Measurements from ENCODE around the gene OR6V1.

The OR6V1 gene

DNA sequence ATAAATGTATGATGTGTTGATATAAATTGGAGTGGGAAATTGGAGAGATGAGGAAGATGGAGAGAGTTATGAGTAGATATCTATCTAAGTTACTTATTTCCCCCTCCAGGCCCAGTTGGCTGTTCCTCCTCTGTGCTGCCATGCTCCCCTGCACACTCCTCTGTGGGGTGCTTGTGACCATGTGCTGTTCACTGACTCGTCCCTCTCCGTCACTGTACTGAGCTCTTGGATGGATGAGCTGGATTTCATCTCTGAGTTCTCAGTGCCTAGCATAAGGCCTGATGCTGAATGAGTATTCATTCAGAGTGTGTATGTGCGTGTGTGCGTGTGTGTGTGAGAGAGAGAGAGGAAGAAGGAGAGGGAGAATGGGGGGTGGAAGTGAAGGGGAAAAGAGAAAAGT, 39.7 kb upstream of the OR6V1 start:
- no peak overlapping the region for H3K4me3 ChIP-seq (replicated peaks in 1 of 2; ENCODE audit: low read depth in 2 of 2, low read length in 2 of 2)
- no peak for DNase-seq (ENCODE audit: low read depth in 2 of 2)
- TF ChIP-seq, protein P1, sequence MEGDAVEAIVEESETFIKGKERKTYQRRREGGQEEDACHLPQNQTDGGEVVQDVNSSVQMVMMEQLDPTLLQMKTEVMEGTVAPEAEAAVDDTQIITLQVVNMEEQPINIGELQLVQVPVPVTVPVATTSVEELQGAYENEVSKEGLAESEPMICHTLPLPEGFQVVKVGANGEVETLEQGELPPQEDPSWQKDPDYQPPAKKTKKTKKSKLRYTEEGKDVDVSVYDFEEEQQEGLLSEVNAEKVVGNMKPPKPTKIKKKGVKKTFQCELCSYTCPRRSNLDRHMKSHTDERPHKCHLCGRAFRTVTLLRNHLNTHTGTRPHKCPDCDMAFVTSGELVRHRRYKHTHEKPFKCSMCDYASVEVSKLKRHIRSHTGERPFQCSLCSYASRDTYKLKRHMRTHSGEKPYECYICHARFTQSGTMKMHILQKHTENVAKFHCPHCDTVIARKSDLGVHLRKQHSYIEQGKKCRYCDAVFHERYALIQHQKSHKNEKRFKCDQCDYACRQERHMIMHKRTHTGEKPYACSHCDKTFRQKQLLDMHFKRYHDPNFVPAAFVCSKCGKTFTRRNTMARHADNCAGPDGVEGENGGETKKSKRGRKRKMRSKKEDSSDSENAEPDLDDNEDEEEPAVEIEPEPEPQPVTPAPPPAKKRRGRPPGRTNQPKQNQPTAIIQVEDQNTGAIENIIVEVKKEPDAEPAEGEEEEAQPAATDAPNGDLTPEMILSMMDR (IDR thresholded peaks at IDR 0.05; ENCODE audit: low read depth, low read length), result no peak

DNA sequence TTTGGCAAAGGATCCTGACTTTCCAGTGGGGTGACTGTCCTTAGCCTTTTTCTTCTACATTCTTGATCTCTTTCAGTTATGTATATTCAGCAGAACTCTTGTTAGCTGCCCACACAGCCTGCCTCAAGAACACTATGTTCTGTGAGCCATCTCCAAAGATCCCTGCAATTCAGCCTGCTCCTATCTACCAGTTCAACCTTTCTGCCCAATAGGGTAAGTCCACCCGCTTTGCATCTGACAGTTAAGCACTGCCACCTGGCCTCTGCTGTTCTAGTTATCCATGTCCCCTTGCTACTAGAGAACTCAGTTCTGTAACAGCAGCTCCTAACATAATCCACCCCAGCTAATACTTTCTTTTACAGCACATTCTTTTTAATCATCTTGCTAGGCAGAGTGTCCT, 38.7 kb upstream of the OR6V1 start:
- H3K4me3 ChIP-seq (replicated peaks in 1 of 2; ENCODE audit: low read depth in 2 of 2, low read length in 2 of 2), result no peak overlapping the region
- peak; percentile 53 to 54 for DNase-seq (ENCODE audit: low read depth in 2 of 2)
- TF ChIP-seq, protein P1 (IDR thresholded peaks at IDR 0.05; ENCODE audit: low read depth, low read length), result no peak

DNA sequence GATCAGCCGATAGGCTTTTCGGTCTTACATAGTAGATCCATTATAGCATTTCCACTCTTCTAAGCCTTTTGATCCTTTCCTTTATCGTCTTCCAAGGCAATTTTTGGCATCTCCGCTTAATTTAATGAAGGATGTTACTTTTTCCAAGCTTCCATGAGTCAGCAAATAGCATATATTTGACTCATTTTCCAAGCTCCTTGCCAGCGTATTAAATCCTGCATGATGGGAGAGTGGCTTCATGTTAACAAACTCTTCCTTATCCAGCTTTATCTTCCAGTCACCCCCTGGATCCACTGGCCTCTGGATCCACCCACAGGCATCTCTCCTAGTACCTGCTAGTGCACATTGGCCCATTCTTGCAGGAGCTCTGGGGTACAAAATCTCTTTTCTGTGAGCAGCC, 38.2 kb upstream of the OR6V1 start:
- DNase-seq (ENCODE audit: low read depth in 2 of 2), result peak; percentile 82 to 84
- no peak overlapping the region for H3K4me3 ChIP-seq (replicated peaks in 1 of 2; ENCODE audit: low read depth in 2 of 2, low read length in 2 of 2)
- TF ChIP-seq, protein P1 (IDR thresholded peaks at IDR 0.05; ENCODE audit: low read depth, low read length), result no peak

DNA sequence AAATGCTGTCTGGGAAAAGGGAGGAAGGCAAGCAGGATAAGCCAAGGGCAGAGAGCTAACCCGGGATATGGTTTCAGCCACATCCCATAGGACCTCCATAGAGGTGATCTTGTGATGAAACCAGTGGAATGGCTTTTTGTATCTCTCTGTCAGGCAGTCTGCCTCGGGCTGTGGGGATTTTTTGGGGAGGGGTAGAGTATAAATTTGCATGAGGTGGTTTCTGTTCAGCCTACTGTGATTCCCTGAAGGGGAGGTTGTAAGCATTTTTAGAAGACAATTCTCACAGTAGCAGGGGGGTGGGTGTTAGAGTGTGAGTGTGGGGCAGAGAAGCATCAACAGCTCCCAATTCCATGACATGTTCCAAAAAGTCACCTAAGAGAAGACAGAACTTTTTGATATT, 37.1 kb upstream of the OR6V1 start:
- no peak overlapping the region for H3K4me3 ChIP-seq (replicated peaks in 1 of 2; ENCODE audit: low read depth in 2 of 2, low read length in 2 of 2)
- DNase-seq (ENCODE audit: low read depth in 2 of 2), result no peak

DNA sequence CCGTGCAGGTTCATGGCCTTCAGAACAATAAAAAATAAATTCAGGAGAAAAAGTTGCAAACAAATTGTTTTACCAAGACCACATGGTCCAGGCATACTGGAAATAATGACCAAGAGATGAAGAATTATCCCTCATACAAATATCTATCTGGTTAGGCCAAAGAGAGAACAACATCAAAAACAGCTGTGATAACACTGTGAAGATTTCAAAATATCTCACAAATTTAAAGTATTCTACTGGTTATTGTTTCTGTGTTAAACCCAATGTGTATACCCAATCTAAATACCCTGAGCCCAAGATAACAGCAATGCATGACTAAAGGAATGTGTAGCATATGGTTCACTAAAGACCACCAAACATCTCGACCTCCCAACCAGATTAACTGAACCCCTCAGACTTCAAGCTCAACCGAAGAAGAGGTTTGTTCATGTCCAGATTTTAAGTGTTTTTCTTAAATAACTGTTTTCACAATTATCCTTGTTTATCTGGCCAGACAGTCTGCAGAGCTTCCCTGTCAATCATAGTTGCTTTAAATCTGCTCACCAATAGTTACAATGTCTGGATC, 36.1 kb upstream of the OR6V1 start:
- peak in 1 of 2 donors; percentile 72 for DNase-seq (ENCODE audit: low read depth in 2 of 2)
- no peak overlapping the region for H3K4me3 ChIP-seq (replicated peaks in 1 of 2; ENCODE audit: low read depth in 2 of 2, low read length in 2 of 2)
- TF ChIP-seq, protein P1 (IDR thresholded peaks at IDR 0.05; ENCODE audit: low read depth, low read length), result no peak

More for the DNA sequence above, 37.1 kb upstream of the OR6V1 start:
- TF ChIP-seq, protein P1 (IDR thresholded peaks at IDR 0.05; ENCODE audit: low read depth, low read length), result no peak

DNA sequence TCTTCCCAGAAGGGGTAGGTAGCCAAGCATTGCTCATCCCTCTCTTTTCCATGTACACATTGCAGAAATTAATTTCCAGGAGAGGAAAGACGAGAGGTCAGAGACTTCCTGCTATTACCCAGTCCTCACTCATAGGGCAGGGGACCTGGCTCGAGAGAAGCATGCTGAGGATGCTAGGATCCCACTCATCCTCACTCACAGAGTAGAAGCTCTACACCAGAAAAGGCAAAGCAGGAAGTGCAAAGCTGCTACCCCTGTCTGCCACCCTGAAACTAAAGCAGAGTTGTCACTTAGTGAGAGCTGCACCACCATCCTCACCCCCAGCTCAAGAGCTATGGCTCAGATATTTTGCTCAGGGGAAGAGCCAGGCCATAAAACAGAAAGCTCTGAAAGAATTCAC, 35.1 kb upstream of the OR6V1 start:
- no peak for DNase-seq (ENCODE audit: low read depth in 2 of 2)
- TF ChIP-seq, protein P1 (IDR thresholded peaks at IDR 0.05; ENCODE audit: low read depth, low read length), result no peak

DNA sequence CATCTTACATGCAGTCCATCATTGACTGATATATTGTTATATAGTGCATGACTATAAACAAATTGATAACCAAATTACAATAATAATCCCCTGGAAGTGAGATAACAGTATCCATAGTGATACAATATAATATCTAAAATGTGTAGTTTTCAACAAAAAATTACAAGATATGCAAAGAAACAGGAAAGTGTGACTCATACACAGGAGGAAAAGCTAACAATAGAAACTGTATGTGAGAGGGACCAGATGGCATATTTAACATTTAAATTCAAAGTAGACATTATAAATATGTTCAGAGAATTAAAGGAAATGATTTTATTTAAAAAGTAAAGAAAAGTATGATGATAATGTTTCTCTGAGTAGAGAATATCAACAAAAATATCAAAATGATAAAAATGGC, 33.2 kb upstream of the OR6V1 start:
- DNase-seq (ENCODE audit: low read depth in 2 of 2), result peak; percentile 46 to 56
- TF ChIP-seq, protein P1 (IDR thresholded peaks at IDR 0.05; ENCODE audit: low read depth, low read length), result no peak

More for the DNA sequence above, 35.1 kb upstream of the OR6V1 start:
- no peak overlapping the region for H3K4me3 ChIP-seq (replicated peaks in 1 of 2; ENCODE audit: low read depth in 2 of 2, low read length in 2 of 2)

More for the DNA sequence above, 33.2 kb upstream of the OR6V1 start:
- H3K4me3 ChIP-seq (replicated peaks in 1 of 2; ENCODE audit: low read depth in 2 of 2, low read length in 2 of 2), result no peak overlapping the region

Data from cardiac fibroblast (primary cell).